ENCODE results near the gene HOATZ. TPM values are rescaled to one million over a fixed set of nuclear protein-coding genes. Genes with fewer than 3 reads are reported as not detected.

Gene HOATZ
- total and polyA plus RNA-seq, 2 of the 13 experiments (the other 11 are each of a cell fraction or from before 2014, with no cell fraction given): not detected

- Histone ChIP-seq H3K9ac (ENCODE audit: insufficient read depth, low read depth, low read length) (no peak overlapping the region), H3K4me2 (ENCODE audit: low read depth, low read length) (no peak overlapping the region), H3K36me3 (replicated peaks in 1 of 2; ENCODE audit: control insufficient read depth in 1 of 2, insufficient read depth in 2 of 2, low read length in 2 of 2) (no peaks in the 10 kb centered on the region), H3K27ac (ENCODE audit: extremely low read length, insufficient read depth, low read length) (no peak overlapping the region), H3K9me3 (ENCODE audit: low read length) (no peaks in the 10 kb centered on the region), H3K27me3 (ENCODE audit: control insufficient read depth in 1 of 2, insufficient read depth in 2 of 2, low read length in 2 of 2) (no peaks in the 10 kb centered on the region), H3K4me3 (replicated peaks in 1 of 3; ENCODE audit: insufficient read depth in 1 of 3, low read depth in 2 of 3, low read length in 3 of 3) (no peak overlapping the region), H2AFZ (ENCODE audit: low read length) (no peak overlapping the region), H3K79me2 (ENCODE audit: insufficient read depth, low read length) (no peaks in the 10 kb centered on the region), H3K4me1 (ENCODE audit: insufficient read depth, low read length) (peaks cover 17% of the 10 kb centered on the region), H4K20me1 (ENCODE audit: insufficient read depth, low read length) (no peaks in the 10 kb centered on the region)
- CTCF ChIA-PET (ENCODE audit: low intra/inter-chr PET ratio, low total read pairs): no interaction called here
- intact Hi-C loops (cut with micrococcal nuclease; ENCODE audit: unreplicated experiment): loop anchor here (5.0 kb wide), 1 partner anchor 126 kb away; no protein-coding TSS in a partner anchor
- no peak for ATAC-seq
- no peak for DNase-seq (ENCODE audit: low spot score)
- POLR2A ChIA-PET: no interaction called here
- BruUV-seq (replicated peaks): no TSS peak
- in situ Hi-C loops (cut with HindIII; ENCODE audit: extremely low pct_ligation_motif_present, low pct_unique_long_range_greater_than_20kb): no loop called here
- TF ChIP-seq ZNF646 (CRISPR knock-in tag; IDR thresholded peaks at IDR 0.05): 0 out of 2 replicates have a peak, but pooled peaks have one; percentile 33
- no peak for TF ChIP-seq IRF9 (CRISPR knock-in tag; IDR thresholded peaks at IDR 0.05; ENCODE audit: borderline replicate concordance)
- no peak for FAIRE-seq
- 17% methylated on average over 4 of the region's 4 CpGs for WGBS (ENCODE audit: low lambda C conversion rate)
Observed at GRCh38 chr11:111582881-111583280, 68.3 kb downstream of the HOATZ start.
